SKM-1 treated with dmso at 0.1 percent for 144 hours (cell line): ENCODE measurements around the gene MYRF.

Experiments
- DNase-seq: peaks from one replicate; lab custom pipeline; 2025; ENCODE audit not compliant: unreplicated experiment; lab: John Stamatoyannopoulos, UW

MYRF gene

DNA sequence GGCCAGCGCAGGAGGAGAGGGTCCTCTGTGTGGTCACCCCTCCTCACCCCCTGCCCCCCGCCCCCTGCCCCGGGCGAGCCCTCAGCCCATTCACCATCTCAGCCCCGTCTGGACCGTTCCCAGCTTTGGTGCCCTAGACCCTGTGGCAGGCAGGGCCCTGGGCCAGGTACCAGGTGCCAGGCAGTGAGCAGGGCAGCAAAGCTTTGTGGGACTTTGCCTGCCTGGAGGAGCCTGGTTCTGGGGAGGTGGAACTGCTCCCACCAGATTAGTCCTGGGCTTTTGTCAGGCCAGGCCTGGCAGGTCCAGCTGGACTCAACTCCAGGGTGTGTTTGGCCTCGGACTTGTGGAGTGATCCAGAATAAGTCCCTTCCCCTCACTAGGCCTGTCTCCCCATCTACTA, 13.7 kb upstream of the MYRF start:
- DNase-seq, result no peak

DNA sequence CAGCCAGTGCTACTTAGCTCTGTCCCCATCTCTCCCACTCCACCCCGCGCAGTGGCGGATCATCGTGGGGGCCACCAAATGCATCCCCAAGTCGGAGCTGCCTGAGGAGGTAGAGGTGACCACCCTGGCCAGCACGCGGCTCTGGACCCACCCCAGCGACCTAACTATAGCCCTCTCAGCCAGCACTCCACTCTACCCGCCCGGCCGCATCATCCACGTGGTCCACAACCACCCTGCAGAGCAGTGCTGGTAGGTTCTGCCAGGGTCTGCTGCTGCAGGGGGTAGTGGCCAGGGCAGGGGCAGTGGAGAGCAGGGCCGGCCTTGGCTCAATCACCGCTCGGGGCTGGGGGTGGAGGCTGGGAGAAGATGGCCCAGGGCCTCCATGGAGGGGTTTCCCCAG, 13.0 kb upstream of the MYRF start:
- no peak for DNase-seq

DNA sequence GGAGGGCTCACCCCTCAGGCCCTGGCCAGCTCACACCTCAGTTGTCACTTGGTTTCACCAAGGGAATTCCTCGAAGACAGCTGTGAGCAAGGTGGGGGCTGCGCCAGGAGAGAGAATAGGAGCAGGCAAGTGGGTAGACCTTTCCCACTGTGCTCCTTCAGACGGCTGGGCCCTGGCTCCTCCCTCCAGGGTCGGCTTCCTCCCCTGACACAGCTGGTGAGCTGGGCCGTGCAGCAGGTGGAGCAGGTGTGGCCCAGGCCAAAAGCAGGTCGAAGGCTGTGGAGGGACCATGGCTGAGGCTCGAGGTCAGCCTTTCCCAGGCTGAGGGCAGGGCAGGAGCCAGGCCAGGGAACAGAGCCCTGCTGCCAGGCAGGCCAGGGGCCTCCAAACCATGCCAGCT, 12.5 kb upstream of the MYRF start:
- no peak for DNase-seq

DNA sequence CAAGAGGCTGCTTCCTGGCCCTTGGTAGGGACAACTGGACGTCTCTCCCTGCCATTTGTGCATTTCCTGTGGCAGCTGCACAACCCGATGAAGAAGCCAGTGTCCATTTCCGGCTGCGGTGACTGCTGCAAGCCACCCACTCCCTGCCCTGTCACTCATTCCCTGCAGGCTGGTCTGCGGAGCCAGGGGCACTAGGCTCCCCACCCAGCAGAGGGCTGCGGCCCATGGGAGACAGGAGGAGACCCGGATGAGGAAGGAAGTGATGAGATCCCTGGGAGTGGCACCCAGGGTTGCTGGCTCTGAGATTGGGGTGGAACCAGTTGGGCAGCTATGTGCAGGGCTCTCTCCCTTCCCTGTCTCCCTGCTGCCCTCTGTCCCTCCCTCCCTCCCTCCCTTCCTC, 10.0 kb upstream of the MYRF start:
- no peak for DNase-seq

DNA sequence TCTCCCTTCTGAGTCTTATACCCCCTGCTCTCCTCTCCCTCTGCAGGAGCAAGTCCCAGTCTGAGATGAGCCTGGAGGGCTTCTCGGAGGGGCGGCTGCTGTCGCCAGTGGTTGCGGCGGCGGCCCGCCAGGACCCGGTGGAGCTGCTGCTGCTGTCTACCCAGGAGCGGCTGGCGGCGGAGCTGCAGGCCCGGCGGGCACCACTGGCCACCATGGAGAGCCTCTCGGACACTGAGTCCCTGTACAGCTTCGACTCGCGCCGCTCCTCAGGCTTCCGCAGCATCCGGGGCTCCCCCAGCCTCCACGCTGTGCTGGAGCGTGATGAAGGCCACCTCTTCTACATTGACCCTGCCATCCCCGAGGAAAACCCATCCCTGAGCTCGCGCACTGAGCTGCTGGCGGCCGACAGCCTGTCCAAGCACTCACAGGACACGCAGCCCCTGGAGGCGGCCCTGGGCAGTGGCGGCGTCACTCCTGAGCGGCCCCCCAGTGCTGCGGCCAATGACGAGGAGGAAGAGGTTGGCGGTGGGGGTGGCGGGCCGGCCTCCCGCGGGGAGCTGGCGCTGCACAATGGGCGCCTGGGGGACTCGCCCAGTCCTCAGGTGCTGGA, 8.8 kb upstream of the MYRF start:
- no peak for DNase-seq

DNA sequence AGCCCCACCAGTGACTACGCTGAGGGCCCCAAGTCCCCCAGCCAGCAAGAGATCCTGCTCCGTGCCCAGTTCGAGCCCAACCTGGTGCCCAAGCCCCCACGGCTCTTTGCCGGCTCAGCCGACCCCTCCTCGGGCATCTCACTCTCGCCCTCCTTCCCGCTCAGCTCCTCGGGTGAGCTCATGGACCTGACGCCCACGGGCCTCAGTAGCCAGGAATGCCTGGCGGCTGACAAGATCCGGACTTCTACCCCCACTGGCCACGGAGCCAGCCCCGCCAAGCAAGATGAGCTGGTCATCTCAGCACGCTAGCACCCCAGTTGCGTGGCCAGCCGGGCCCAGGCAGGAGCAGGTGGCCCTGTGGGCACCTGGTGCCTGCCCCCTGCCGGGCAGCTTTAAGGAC, 8.3 kb upstream of the MYRF start:
- no peak for DNase-seq

DNA sequence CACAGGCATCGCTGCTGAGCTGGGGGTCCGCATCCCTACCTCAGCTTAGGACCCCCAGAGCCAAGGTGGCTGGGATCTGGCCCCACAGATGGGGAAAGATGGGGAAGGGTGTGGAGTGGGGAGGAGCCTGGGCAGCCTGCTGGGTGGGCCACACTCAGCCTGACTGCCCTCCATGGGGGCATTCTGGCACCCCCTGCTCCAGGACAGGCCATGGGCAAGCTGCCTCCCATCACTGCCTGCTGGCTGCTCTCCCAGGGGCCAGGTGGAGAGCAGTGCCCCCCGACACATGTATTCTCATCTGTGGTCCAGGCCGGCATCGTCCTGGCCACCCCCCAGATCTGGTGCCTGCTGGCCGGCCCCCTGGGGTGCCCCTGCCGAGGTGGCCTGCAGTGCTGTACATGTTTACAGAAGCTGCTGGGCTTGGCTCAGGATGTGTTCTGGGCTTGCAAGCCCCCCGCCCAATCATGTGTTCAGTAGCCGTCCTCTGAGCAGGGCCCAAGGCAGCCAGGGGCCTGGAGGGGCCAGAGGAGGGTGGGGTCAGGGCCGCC, 7.8 kb upstream of the MYRF start:
- no peak for DNase-seq

DNA sequence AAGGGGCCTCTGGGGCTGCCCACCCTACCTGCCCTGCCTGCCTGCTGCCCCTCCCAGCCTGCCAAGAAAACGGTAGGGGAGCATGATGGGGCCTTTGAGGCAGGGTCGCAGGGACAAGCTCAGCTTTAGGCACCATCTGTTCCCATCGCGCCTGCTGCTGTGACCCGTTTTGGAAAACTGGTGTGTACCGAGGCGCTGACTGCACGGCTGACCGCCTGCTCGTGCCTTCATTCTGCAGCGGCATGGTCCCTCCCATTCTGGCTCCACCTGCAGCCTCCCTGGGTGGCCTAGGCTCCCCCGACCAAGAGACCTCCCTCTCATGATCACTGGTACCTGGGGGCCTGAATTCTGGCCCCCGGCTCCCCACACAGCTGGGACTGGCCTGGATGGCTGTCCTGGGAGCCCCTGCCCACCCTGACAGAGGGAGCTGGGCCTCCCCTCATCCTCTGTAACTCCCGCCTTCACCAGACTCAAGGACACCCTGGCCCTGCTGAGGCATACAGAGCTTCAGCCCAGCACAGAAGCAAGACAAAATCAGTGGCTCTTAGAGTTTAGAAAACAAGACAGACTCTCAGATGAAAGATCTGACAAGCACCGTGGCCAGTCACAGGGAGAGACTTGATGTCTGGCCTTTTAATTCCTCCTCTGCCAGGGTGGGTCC, 6.5 kb upstream of the MYRF start:
- no peak for DNase-seq

DNA sequence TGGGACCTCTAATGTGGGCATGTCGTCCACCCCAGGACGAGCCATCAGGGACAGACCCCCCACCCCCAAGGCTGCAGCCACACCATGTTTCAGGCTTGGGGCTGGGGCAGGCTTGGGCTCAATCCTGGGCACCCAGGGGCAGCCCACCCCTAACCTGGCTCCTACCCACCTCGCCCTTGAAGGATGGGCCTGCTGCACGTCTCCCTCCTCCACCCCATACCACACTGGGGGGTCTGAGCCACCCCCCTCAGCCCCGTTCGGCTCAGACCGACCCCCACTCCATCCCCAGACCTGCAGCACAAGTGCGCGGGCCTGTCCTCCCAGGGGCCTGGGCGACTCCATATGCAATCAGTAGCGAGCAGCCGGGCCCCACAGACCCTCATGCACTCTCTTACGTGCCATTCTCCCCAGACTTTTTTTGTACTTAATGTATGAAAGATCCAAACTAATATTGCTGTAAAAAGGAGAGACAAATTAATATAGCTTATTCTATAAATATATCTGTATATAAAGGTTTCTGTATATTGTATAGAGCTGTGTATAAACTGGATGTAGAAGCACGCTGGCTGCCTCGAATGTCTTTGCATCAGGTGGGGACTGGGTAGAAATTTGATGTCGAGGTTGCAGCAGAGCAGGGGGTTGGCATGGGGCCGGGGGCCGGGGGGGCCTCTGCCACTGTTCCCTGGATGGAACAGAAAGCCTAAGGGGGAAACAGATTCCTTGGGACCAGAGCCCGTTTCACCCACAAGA, 5.8 kb upstream of the MYRF start:
- no peak for DNase-seq

DNA sequence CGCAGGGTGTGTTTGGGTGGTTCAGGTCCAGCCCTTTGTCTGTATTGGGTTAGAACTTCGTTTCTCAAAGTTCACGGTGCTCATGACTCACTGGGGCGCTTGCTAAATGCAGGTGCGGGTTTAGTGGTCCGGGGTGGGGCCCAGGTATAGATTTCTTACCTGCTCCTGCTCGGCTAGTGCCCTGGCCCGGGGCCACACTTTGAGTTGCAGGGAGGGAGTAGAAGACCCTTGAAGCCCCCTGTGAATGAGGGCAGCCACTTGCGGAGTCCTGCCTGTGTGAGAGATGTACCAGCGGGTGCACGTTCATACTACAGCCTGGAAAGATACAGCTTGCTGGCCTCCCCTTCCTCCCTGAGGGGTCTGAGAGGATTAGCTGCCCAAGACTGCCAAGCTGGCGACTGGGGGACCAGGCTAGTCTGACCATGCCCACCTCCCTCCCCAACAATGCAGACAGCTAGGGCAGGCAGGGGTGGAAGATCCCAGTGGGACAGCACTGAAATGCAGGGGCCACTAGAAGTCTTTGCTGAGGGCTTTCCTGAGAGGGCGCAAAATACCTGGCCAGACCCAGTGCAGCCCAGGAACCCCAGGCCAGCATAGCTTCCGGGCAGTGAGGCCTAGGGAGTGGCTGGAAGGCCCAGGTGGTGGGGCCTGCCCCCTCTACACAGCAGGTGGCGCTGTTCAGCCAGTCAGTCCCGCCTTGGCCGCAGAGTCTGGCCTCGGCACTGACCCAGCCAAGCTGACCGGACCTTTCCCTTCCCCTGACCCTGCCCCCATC, 5.1 kb upstream of the MYRF start:
- peak; percentile 40 for DNase-seq

DNA sequence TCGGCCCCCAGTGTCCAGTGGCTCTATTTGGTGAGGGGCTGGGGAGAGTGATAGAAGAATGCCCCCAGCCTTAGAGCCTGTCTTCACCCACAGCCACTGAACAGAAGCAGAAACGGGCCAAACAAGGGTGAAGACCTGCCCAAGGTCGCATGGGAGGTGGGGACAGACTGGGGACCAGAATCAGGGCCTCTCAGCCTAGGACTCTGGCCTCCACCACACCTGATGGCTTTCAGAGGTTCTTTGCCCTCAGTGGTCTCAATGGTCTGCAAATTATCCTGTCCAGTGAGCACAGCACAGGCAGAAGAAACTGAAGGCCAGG, 4.5 kb upstream of the MYRF start:
- no peak for DNase-seq

DNA sequence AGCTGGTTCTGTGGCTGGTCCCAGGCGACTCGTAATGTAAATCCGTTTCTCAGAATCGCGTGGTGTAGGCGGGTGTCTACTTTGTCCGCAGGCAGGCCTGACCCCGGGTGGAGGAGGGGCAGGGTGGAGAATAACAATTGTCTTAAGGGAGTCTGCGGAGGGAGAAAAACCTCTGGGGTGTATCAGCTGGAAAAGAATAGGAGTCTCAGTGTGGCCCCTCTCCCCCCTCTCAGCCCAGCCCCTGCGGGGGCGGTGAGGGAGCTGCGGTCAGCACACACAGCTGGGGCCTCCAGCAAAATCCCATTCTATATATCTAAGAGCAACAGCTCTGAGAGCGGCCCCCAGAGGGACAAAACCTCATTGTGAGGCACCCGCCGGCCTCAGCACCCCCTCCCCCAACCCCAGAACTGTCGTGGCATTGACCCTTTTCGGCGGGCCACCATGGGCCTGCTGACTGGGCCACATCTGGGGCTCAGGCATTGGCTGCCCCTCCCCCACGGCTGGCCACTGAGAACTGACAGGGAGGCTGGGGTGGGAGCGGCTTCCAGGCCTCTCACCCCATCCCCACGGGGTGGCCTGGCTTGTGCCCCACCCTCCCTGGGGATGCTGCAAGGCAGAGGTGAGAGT, 2.7 kb upstream of the MYRF start:
- DNase-seq, result no peak

DNA sequence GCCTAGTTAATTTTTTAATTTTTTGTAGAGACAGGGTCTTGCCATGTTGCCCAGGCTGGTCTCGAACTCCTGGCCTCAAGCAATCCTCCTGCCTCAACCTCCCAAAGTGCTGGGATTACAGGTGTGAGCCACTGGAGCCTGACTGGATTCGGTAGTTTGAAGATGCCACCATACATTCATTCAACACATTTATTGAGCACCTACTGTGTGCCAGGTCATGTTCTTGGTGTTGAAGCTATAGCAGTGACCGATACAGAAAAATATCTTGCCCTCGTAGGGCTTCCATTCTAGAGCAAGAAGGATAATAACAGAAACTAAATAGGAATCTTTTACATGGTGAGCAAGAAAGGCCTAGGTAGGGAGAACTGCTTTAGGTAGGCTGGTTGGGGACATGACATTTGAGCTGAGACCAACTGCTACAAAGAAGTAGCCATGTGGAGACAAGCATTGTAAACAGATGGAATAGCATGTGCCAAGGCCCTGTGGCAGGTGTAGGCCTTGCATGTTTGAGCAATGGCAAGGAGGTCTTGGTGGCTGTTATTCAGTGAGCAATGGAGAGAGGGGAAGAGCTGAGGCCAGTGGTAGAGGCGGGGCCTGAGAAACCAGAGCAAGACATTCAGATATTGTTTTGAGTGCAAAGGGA, 1.7 kb upstream of the MYRF start:
- DNase-seq, result no peak

DNA sequence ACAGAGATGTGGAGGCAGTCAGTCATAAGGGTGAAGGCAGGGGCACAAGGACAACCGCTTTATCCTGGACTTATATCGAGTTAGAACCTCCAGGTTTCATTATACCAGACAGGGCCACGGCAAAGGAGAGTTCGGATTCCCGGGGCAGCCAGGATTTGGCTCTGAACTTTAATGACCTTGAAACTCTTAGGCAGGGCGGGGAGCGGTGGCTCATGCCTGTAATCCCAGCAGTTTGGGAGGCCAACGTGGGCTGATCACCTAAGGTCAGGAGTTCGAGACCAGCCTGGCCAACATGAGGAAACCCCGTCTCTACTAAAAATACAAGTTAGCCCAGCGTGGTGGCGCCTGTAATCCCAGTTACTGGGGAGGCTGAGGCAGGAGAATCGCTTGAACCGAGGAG, 1.1 kb upstream of the MYRF start:
- no peak for DNase-seq

DNA sequence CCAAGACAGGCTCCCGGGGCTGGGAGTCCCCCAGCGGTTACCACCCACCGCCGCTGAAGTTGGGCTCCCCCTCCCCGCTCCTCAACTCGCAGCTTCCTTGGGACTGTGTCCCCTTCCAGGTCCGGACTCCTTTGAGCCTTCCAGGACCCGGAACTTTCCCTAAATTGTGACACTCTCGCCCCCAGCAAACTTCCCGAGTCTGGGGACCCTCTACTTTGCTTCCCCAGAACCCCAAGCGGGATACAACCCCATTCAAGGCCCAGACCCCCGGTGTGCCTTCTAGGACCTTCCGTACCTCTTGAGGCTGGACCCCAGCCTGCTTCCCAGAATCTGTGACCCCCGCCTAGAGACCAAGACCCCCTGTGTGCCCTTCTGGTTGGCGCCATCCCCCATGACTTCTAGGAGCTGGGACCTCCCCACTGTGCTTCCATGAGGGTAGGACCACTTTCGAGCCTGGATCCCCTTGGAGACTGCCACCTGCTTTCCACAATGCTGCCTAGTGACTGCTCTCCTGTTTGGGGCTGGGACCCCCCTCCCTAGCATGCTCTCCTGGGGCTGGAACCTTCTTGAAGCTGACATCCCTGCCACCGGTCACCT, 587 bp downstream of the MYRF start:
- no peak for DNase-seq

DNA sequence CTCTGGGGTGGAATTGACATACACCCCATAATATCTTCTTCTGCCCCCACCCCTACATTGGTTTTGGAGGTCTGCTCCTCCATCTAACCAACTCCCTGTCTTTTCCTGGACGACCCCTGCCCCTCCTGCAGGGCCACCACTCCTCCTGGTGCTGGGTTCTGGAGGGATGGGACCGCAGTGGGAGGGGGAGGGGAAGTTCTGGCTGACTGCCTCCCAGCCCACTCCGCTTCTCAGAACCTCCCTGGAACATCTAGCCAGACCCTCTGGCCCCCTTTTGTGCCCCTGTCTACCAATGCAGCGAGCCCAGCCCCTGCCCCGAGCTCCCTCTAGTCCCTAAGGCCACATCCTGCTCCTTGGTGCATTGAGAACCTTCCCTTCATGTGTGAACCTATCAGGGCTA, 1.2 kb downstream of the MYRF start:
- DNase-seq, result no peak

DNA sequence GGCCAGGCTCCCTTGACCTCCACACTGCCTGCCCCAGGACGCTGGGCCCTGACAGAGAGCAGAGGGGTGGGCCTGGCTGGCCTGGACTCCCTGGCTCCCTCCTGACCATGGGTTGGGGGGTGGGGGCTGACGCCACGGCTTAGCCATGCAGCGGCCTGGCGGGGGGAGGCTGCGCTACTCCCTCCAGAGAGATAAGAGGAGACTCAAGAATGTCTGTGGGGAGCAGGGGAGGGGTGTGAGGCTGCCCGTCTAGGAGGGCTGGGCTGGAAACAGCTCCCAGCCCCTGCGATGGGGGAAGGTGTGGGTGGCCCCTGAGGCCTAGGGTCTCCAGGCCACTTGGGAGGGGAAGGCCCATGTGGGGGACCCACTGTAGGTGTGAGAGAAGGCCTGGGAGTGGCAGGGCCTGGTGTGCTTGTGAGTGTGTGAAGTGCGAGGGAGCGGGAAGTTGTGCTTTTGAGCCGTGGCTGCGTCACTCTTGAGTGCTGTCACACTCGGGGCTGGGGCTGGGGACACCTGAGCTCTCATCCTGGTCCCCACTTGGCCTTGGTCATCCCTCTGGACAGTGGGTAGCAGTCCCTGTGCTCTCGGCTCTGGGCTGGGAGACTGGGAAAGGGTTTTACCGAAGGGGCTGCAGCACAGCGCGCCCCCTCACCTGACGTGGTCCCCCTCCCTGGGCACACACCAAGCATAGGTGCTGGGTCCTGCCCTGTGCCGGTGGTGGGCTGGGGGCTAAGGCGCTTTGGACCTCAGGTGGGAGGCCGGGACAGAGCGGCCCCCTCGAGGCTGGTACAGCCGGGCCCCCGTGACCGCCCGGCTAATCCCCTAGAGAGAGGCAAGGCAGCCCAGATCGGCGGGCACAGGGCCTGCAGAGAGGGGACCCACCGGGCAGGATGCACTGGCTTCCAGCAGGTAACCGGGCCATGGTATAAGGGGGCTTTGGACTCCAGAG, 2.4 kb downstream of the MYRF start:
- no peak for DNase-seq

DNA sequence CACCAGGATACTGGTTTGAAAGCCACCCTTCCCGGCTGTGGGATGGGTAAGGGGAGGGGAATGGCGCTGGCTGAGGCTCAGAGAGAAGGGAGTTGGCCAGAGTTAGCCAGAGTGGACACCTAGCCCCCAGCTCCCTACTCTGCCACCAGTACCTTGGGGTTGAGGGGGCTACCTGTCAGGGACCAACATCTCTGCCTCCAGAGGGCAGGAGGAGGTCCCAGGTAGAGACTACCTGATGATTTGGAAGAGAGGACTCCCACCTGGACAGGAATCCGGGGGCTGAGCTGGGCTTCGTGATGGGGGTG, 3.7 kb downstream of the MYRF start:
- no peak for DNase-seq

DNA sequence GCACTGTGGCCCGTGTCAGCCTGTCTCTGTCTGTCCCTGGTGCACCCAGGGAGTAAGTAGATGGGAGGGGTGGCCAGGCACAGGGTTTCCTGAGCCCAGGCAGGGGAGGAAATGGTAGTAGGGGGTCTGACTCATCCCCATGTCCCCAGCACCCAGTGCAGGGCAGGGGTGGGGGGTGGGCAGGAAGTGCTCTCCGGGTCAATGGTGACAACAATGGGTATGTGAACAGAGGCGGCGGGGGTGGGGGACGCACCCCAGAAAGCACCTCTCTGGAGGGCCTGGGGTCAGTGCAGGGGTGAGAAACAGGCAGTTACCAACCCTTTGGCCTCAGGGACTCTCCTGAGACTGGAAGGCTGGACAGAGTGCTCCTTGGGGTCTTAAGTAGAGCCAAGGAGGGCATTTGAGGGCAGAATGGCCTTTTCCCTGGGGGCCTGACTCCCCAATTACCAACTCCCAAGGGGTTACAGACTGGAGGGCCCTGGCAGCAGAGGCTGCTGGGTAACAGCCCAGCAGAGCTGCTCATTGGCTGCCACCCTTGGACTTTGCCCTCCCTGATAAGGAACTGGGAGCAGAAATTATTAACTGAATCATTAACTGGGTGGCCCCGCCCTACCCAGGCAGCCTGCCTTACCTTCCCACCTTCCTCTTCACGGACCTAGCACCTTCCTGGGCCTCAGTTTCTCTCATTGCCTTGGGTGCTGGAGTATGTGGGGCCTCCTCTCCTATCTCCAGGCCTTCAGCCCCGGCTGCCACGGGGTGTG, 4.2 kb downstream of the MYRF start:
- peak; percentile 8 for DNase-seq
